Neuronal stem cell (in vitro differentiated cells): ENCODE data around the gene PRF1.

Experiments used
- DNase-seq: peaks from one replicate; pipeline ENCODE4 v3.0.0-alpha.2; 2013; ENCODE audit warnings: low spot score
- H2AFZ ChIP-seq: one replicate; pipeline ENCODE4 v1.6.1; 2013; ENCODE audit warnings: mild to moderate bottlenecking, low read length, inconsistent platforms
- H2AK5ac ChIP-seq: 2 replicates; pipeline ENCODE4 v1.6.1; 2013; ENCODE audit warnings: low read depth, mild to moderate bottlenecking, inconsistent platforms, low read length, moderate library complexity, mixed read lengths
- H2BK120ac ChIP-seq: 2 replicates; pipeline ENCODE4 v1.6.1; 2013; ENCODE audit warnings: low read depth, mild to moderate bottlenecking, inconsistent platforms, low read length, moderate library complexity, mixed read lengths
- H2BK12ac ChIP-seq: one replicate; pipeline ENCODE4 v1.6.1; 2013; ENCODE audit warnings: low read length, inconsistent platforms
- H2BK15ac ChIP-seq: 2 replicates; pipeline ENCODE4 v1.6.1; 2013; ENCODE audit warnings: mild to moderate bottlenecking, low read length, inconsistent platforms, mixed read lengths
- H2BK5ac ChIP-seq: one replicate; pipeline ENCODE4 v1.6.1; 2013; ENCODE audit warnings: inconsistent platforms, mild to moderate bottlenecking, low read length, moderate library complexity
- H3K14ac ChIP-seq: one replicate; pipeline ENCODE4 v1.6.1; 2013; ENCODE audit warnings: low read length, inconsistent platforms
- H3K18ac ChIP-seq: 2 replicates; pipeline ENCODE4 v1.6.1; 2013; ENCODE audit warnings: low read length, inconsistent platforms
- H3K23ac ChIP-seq: 2 replicates; pipeline ENCODE4 v1.6.1; 2013; ENCODE audit warnings: low read depth, mild to moderate bottlenecking, mixed read lengths, low read length, inconsistent platforms; ENCODE audit not compliant: poor library complexity
- H3K27ac ChIP-seq: replicated peaks from 3 replicates; pipeline ENCODE4 v1.5.1; 2013; ENCODE audit warnings: low read length, inconsistent platforms
- H3K27me3 ChIP-seq, 3 experiments: 2 replicates each; pipeline ENCODE4 v1.6.1; 2013; ENCODE audit warnings: low read length in 3 of 3, mild to moderate bottlenecking in 2 of 3, inconsistent platforms in 1 of 3, low read depth in 1 of 3, mixed read lengths in 1 of 3, moderate library complexity in 1 of 3; ENCODE audit not compliant: control insufficient read depth in 3 of 3, insufficient read depth in 3 of 3
- H3K36me3 ChIP-seq, 2 donors: replicated peaks in 1 of 2; 2 replicates each; pipeline ENCODE4 v1.6.1; 2013; ENCODE audit warnings: low read length in 2 of 2; ENCODE audit not compliant: control insufficient read depth in 2 of 2, insufficient read depth in 2 of 2
- H3K4ac ChIP-seq: 2 replicates; pipeline ENCODE4 v1.6.1; 2013; ENCODE audit warnings: inconsistent platforms, mild to moderate bottlenecking, low read length, moderate library complexity
- H3K4me1 ChIP-seq, 2 donors: 1 replicate in 1 of 2; 2 replicates in 1 of 2; pipeline ENCODE4 v1.6.1; 2013; ENCODE audit warnings: low read length in 2 of 2, low read depth in 1 of 2; ENCODE audit not compliant: control insufficient read depth in 2 of 2, insufficient read depth in 1 of 2
- H3K4me2 ChIP-seq: one replicate; pipeline ENCODE4 v1.6.1; 2013; ENCODE audit warnings: mild to moderate bottlenecking, low read length, inconsistent platforms; ENCODE audit not compliant: insufficient read depth, poor library complexity, severe bottlenecking
- H3K4me3 ChIP-seq, 2 donors: 2 replicates each; pipeline ENCODE4 v1.5.1; 2013; ENCODE audit warnings: low read length in 2 of 2, mild to moderate bottlenecking in 2 of 2, inconsistent platforms in 1 of 2, moderate library complexity in 1 of 2
- H3K79me1 ChIP-seq: one replicate; pipeline ENCODE4 v1.6.1; 2013; ENCODE audit warnings: low read depth, mild to moderate bottlenecking, inconsistent platforms, low read length, moderate library complexity
- H3K9ac ChIP-seq: one replicate; pipeline ENCODE4 v1.6.1; 2013; ENCODE audit warnings: mild to moderate bottlenecking, low read depth, low read length, inconsistent platforms; ENCODE audit not compliant: poor library complexity
- H3K9me3 ChIP-seq, 2 donors: replicated peaks in 1 of 2; 2 replicates each; pipeline versions ENCODE3 to v1.6.1; 2013; ENCODE audit warnings: low read length in 2 of 2, mild to moderate bottlenecking in 2 of 2, inconsistent platforms in 1 of 2, low read depth in 1 of 2, mixed read lengths in 1 of 2, moderate library complexity in 1 of 2; ENCODE audit not compliant: control insufficient read depth in 2 of 2, insufficient read depth in 1 of 2
- H4K8ac ChIP-seq: one replicate; pipeline ENCODE4 v1.6.1; 2013; ENCODE audit warnings: low read depth, mild to moderate bottlenecking, inconsistent platforms, low read length, moderate library complexity
- H4K91ac ChIP-seq: one replicate; pipeline ENCODE4 v1.6.1; 2013; ENCODE audit warnings: low read length, low read depth, mild to moderate bottlenecking, inconsistent platforms; ENCODE audit not compliant: poor library complexity
- WGBS, 2 donors: extraction: QIAGEN DNeasy Blood & Tissue Kit; methylation state at CpG; one replicate each; pipeline ENCODE4 v1.1.7; 2013; ENCODE audit warnings: missing lambda C conversion rate in 2 of 2, mixed read lengths in 1 of 2; ENCODE audit not compliant: insufficient read length in 2 of 2, insufficient replicate concordance in 1 of 2; ENCODE audit errors: extremely low coverage in 2 of 2; 5-methylcytosine and 5-hydroxymethylcytosine counted together

The PRF1 gene

GRCh38 chr10:70568781-70569495, 33.6 kb downstream of the PRF1 start:
- no peak overlapping the region for H2BK15ac ChIP-seq
- H3K9me3 ChIP-seq = no peaks in the 10 kb centered on the region
- DNase-seq = no peak
- H2AK5ac ChIP-seq = no peak overlapping the region
- H2BK12ac ChIP-seq = no peak overlapping the region
- no peak overlapping the region for H3K4me3 ChIP-seq
- H3K4me2 ChIP-seq = no peak overlapping the region
- H2BK5ac ChIP-seq = no peak overlapping the region
- no peaks in the 10 kb centered on the region for H3K79me1 ChIP-seq
- H3K9ac ChIP-seq = no peak overlapping the region
- no peaks in the 10 kb centered on the region for H3K27me3 ChIP-seq
- no peak overlapping the region for H3K27ac ChIP-seq
- H3K36me3 ChIP-seq = no peaks in the 10 kb centered on the region
- no peak overlapping the region for H4K8ac ChIP-seq
- no peaks in the 10 kb centered on the region for H3K4me1 ChIP-seq
- H4K91ac ChIP-seq = no peak overlapping the region
- no peak overlapping the region for H3K18ac ChIP-seq
- no peak overlapping the region for H3K14ac ChIP-seq
- H3K23ac ChIP-seq = no peak overlapping the region
- no CpG with 5 or more reads among the region's 7 CpGs for WGBS, 2 donors
- no peak overlapping the region for H2BK120ac ChIP-seq
- no peak overlapping the region for H3K4ac ChIP-seq
- H2AFZ ChIP-seq = no peak overlapping the region

DNA sequence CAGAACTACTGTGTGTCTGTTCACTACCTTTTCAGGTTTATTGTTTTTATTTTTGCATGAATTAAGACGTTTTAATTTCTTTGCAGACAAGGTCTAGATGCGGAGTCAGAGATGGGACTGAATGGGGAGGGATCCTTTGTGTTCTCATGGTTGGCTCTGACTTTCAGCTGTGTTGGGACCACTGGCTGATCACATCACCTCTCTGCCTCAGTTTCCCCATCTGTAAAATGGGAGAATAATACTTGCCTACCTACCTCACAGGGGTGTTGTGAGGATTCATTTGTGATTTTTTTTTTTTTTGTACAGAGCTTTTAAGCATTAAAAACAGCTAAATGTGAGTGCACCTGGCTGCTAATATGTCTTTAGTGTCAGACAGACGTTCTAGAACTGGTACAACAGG, 34.4 kb downstream of the PRF1 start:
- Histone ChIP-seq H3K14ac (no peak overlapping the region), H3K4ac (no peak overlapping the region), H3K9me3 (no peaks in the 10 kb centered on the region), H3K79me1 (no peaks in the 10 kb centered on the region), H3K4me2 (no peak overlapping the region), H3K27ac (no peak overlapping the region), H3K4me1 (no peaks in the 10 kb centered on the region), H4K91ac (no peak overlapping the region), H2AK5ac (no peak overlapping the region), H2BK120ac (no peak overlapping the region), H2AFZ (no peak overlapping the region), H3K36me3 (no peaks in the 10 kb centered on the region), H3K9ac (no peak overlapping the region), H2BK15ac (no peak overlapping the region), H2BK5ac (no peak overlapping the region), H3K23ac (no peak overlapping the region), H2BK12ac (no peak overlapping the region), H3K4me3 (no peak overlapping the region), H3K18ac (no peak overlapping the region), H3K27me3 (no peaks in the 10 kb centered on the region), H4K8ac (no peak overlapping the region)
- no CpG with 5 or more reads among the region's 3 CpGs for WGBS, 2 donors
- DNase-seq = no peak

GRCh38 chr10:70567603-70568002, 34.9 kb downstream of the PRF1 start:
- Histone ChIP-seq H2BK15ac (no peak overlapping the region), H3K27me3 (no peaks in the 10 kb centered on the region), H3K36me3 (no peaks in the 10 kb centered on the region)

DNA sequence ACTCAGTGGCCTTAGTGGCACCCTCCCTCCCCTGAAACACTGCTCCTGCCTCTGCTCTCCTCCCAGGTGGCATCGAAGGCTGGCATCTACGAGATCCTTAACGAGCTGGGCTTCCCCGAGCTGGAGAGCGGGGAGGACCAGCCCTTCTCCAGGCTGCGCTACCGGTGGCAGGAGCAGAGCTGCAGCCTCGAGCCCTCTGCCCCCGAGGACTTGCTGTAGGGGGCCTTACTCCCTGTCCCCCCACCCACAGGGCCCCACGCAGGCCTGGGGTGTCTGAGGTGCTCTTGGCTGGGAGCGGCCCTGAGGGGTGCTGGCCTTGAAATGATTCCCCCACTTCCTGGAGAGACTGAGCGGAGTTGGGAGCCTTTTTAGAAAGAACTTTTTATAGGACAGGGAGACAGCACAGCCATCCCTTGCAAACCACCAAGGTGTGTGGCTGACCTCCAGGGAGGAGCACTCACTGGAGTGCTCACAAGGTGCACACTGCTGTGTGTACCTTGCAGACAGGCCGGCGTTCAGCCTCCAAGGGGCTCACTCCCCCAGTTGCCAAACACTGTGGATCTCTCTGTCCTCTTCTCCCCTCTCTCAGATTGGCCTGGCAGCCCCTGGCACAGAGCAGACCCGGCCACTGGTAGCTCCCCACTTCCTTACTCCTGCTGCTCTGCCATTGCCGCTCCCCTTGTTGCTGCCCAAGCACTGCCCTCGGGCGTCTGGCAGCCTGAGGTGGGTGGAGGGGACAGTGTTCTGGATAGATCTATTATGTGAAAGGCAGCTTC, 35.8 kb downstream of the PRF1 start:
- Histone ChIP-seq H4K8ac (no peak overlapping the region), H3K4ac (no peak overlapping the region), H3K18ac (no peak overlapping the region), H3K23ac (peak overlapping the region; percentile 13), H3K4me2 (no peak overlapping the region), H3K14ac (no peak overlapping the region), H2BK5ac (no peak overlapping the region), H4K91ac (no peak overlapping the region), H3K4me3 (no peak overlapping the region), H2BK12ac (no peak overlapping the region), H2AK5ac (no peak overlapping the region), H3K36me3 (no peaks in the 10 kb centered on the region), H3K9ac (no peak overlapping the region), H2BK15ac (no peak overlapping the region), H3K4me1 (no peaks in the 10 kb centered on the region), H2BK120ac (no peak overlapping the region), H3K27ac (no peak overlapping the region), H3K27me3 (no peaks in the 10 kb centered on the region), H3K79me1 (no peaks in the 10 kb centered on the region), H3K9me3 (no peaks in the 10 kb centered on the region), H2AFZ (no peak overlapping the region)
- no CpG with 5 or more reads among the region's 18 CpGs for WGBS, 2 donors
- no peak for DNase-seq

More at GRCh38 chr10:70567603-70568002, 34.9 kb downstream of the PRF1 start:
- Histone ChIP-seq H3K9me3 (no peaks in the 10 kb centered on the region), H3K4me1 (no peaks in the 10 kb centered on the region), H3K4ac (no peak overlapping the region), H3K18ac (no peak overlapping the region), H3K79me1 (no peaks in the 10 kb centered on the region), H3K4me2 (no peak overlapping the region), H2AFZ (no peak overlapping the region), H2BK12ac (no peak overlapping the region), H3K27ac (no peak overlapping the region), H3K4me3 (no peak overlapping the region), H3K14ac (no peak overlapping the region), H3K9ac (no peak overlapping the region), H2BK5ac (no peak overlapping the region), H3K23ac (no peak overlapping the region), H2BK120ac (no peak overlapping the region), H2AK5ac (no peak overlapping the region), H4K8ac (no peak overlapping the region), H4K91ac (no peak overlapping the region)
- no CpG with 5 or more reads among the region's 4 CpGs for WGBS, 2 donors
- DNase-seq = no peak
